Stimulated activated CD8-positive, alpha-beta memory T cell treated with anti-CD3 and anti-CD28 coated beads, Interleukin-4, amount 100 ng/mL, for 48 hours (primary cell): ENCODE measurements around the gene MAD1L1.

Experiments used
- DNase-seq: peaks from one replicate; pipeline ENCODE4 v3.0.0-alpha.2; 2020

Gene MAD1L1

DNA sequence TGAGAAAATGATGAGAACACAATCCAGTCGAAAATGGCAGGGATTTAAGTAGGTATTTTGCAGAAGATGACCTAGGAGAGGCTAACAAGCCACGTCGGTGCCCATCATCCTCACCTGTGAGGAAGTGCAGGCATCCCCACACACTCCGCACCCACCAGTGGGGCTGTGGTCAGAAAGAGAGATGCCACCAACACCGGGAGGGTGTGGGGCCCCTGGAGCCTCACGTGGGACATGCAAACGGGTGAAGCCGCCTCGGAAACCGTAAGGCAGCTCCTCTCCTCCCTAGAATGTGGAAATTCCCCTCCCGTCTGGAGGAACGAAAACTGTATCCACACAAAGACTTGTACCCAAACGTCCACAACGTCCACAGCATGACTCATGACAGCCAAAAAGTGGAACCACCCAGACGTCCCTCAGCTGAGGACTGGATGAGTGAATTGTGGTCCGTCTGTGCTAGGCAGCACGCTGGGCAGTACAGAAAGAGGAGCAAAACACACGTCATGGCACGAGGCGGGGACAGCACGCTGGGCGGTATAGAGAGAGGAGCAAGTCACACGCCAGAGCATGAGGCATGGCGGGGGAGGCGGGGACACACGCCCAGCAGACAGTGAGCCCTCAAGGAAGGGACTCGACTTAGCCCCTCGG, 316.7 kb downstream of the MAD1L1 start:
- no peak for DNase-seq

GRCh38 chr7:1915326-1915725, 317.4 kb downstream of the MAD1L1 start:
- no peak for DNase-seq

GRCh38 chr7:1914743-1915142, 318.0 kb downstream of the MAD1L1 start:
- no peak for DNase-seq

DNA sequence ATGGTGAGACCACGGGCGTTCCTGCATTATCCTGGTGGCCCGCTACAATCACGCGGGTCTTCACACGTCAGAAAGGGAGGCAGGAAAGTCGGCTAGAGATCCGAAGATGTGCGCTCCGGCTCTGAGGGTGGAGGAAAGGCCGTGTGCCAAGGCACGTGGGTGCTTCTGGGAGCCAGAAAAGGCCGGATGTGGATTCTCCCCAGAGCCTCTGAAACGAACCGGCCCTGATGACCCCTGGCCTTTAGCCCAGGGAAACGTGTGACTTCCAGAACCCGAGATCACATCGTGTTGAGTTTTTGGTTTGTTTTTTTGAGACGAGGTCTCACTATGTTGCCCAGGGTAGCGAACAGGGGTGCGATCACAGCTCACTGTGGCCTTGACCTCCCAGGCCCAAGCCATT, 318.4 kb downstream of the MAD1L1 start:
- DNase-seq = no peak

GRCh38 chr7:1913466-1914282, 319.1 kb downstream of the MAD1L1 start:
- no peak for DNase-seq

GRCh38 chr7:1912593-1913465, 319.9 kb downstream of the MAD1L1 start:
- no peak for DNase-seq

DNA sequence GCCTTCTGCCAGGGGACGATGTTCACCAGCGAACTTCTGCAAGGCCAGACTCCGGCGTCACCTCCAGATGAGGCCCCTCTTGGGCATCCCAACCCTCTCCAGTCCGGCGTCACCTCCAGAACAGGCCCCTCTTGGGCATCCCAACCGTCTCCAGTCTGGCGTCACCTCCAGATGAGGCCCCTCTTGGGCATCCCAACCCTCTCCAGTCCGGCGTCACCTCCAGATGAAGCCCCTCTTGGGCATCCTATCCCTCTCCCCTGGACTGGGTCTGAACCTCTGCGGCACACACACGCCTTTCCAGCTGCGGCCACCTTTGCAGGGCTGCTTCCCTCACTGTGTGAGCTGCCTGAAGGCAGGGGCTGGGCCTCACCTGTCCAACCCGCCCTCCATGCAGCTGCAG, 321.2 kb downstream of the MAD1L1 start:
- no peak for DNase-seq

DNA sequence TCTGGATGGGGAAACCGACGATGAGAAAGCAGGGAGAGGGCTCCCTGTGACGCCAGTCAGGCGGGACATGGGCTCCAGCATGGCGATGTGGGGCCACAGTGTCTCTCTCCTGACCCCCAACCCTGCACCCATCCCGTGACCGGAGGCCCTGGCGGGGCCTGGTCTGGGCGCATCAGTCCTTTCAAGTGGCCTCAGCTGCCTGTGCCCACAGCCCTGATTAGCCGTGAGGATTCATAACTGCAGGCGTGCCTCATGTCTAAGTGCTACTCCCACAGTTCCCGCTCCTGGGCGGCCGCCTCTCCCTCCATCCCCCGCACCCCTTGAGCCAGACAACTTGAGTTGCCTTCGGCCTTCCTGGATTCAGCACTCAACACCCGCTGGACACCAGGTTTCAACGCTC, 321.9 kb downstream of the MAD1L1 start:
- DNase-seq = no peak

DNA sequence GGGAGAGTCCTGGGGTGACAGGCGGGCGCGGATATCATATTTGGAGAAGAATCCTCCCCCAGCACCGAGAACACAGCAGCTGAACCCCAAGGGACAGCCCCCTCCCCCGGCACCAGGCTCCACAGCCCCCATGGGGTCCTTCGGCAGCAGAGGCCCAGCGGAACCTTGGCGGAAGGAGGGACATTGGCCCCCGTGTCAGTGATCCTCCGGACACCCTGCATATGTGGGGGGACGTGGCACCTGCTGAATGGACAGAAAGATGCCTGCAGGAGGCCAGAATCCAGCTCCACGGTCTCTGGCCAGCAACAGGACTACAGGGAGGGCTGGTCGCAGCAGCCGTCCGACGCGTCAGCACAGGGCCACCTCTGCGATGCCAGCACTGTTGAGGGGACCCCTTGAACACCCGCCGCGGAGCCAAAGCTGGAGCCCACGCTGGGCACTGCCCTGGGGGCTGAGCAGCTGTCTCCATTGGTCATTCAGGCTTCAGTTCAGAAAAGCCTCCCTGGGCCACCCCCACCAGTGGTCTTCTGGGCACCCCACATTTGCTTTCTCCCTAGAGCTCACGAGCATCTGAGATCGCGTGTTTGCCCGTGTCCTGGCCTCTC, 322.6 kb downstream of the MAD1L1 start:
- DNase-seq = no peak

DNA sequence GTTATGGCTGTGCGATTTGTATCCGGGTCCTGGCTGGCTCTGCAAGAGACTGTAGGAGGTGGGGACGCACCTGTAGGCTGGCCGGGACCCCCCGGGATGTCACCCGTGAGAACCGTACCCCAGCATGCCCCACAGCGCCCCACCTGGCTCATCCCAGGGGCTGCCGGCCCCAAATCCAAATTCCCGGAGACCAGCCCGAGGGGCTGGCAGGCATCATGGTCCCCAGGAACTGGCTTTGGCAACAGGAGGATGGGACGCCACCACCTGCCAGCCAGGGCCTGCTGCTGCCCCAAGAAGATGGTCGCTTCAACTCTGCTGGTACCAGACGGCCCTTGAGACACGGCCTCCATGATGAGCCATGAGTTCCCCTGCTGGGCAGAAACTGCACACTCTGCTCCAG, 323.3 kb downstream of the MAD1L1 start:
- no peak for DNase-seq

DNA sequence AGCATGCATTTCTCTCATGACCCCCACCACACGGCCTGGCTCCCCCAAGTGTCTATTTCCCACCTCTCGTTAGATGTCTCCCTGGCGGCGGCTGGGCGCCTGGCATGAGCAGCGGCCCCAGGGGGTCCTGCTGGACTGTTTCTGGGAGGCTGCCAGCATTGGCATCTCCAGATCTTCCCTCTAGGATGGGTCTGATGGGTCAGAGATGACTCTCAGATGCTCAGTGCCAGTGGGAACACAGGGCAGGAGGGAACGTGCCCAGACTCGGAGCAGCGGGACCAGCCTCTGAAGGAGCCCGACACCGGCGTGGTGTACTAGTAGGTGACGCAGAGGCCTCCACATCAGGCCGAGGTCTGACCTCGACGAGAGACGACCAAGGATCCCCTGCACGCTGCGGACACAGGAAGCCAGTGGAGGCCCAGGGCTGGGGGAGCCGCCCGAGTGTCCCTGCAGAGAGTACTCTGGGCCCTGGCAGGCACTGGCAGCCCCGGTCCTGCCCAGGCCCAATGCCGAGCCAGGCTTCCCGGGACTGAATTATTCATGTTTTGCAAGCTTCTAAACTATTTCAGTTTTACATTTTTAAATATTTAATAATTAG, 323.8 kb downstream of the MAD1L1 start:
- no peak for DNase-seq

DNA sequence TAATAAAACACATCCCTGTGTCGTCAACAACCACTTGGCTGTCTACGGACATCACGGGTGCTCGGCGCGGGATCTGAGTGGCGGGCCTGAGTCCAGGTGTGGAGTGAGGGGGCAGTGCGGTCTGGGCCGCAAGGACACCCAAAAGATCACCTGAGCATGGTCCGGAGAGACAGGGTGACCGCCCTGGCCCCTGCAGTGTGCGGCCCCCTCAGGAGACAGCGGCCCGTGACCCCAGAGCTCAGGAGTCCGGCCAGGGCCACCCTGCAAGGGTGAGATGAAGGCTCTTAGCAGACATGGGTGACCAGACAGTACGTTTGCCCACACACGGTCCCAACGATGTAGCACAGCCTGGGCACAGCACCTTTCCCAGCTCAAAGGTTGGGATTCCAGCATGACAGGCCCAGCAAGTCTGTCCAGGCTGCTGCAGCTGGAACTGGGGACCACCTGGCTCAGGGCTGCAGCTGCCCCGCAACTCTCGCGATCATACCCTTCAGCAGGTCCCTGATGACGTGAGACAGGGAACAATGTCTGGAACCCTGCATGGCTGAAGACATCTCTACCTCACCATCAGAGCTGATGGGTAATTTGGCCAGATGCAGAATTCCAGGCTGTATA, 324.9 kb downstream of the MAD1L1 start:
- no peak for DNase-seq

GRCh38 chr7:1906988-1907745, 325.6 kb downstream of the MAD1L1 start:
- DNase-seq = no peak

DNA sequence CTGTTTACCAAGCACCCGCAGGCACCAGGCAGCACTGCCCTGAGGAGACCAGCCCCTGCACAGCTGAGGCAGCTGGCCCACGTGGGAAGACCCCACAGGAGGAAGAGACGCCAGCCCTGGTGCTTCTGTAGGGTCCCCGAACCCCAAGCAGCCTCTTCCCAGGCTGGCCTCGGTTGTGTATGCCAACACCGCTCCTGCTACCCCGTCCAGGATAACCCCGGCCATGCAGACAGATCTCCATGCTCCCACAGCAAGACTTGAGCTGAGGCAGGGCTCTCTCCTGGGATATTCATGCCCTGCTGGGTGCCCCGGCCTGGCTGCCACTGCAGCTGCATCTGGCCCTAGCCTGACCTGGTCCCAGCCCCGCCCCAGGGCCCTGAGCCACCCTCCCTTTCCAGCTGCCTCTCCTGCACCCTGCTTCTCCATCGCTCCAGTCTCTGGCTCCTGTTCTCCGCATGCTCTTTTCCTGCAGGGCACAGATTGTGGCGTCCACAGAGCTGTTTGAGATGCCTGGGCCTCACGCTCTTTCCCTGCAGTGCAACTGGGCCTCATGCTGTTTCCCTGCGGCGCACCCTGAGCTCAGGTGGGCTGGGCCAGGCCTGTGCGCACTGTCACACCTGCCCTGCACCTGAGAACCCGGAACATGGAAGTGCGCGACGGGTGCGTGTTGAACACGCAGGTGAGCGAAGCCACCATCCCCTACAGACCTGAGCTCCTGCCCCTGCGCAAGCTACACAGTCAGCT, 326.5 kb downstream of the MAD1L1 start:
- no peak for DNase-seq

DNA sequence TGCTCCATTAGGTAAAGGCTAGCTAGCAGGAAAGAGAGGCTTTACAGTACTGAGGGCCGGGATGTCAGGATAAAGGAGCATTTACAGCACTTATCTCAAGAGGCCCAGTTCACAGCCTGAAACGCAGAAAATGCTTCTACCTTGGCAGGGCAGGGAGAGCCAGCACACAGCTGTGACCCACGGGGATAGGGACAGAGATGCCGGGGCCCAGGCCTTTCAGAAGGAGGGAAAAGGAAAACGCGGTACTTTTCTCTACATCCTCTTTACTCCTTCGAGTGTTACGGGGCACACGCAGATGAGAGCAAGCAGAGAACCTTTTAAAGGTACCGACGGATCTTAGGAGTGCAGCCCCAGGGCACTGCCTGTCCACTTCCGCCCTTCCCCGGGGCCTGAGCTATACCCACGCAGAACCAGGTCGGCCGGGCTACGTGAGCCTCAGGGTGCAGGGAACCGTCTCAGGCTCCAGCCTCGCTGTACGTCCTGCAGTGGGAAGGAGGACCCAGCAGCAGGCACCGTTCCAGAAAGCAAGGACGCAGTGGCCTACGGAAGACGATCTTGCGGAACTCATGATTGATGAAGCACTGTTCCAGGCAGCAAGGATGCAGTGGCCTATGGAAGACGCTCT, 330.4 kb downstream of the MAD1L1 start:
- DNase-seq = no peak

- no peak for DNase-seq
Measured at GRCh38 chr7:1901431-1902210, 331.1 kb downstream of the MAD1L1 start.

GRCh38 chr7:1900847-1901246, 331.9 kb downstream of the MAD1L1 start:
- DNase-seq = no peak

GRCh38 chr7:1899951-1900762, 332.6 kb downstream of the MAD1L1 start:
- no peak for DNase-seq

DNA sequence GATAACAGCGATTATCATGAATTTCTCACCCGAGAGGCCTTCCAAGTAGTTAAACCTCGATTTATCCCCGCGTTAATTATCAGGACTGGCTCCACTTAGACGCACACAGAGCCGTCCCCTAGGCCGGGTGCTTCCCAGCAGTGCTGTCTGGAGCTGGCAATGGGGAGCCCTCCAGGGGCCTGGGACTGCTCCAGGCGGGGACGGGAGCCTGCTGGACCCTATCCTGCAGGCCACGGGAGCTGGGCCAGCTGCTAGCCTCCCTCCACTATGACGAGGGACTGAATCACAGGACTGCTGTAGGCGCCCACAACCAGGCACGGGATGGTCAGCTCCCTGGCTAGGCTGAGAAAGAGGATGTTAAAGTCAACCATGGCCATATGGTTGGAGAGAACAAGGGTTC, 333.5 kb downstream of the MAD1L1 start:
- DNase-seq = no peak
